ENCODE results near the gene ABCF2.

GRCh38 chr7:151233804-151234203 lies 6.8 kb upstream of the ABCF2 start:
- no peak for TF ChIP-seq CTCF (conservative IDR thresholded peaks at IDR 0.05; ENCODE audit: low read depth, low read length)
- TF ChIP-seq EZH2 (IDR thresholded peaks at IDR 0.05; ENCODE audit: borderline replicate concordance, low read depth, low read length, poor library complexity, severe bottlenecking): no peak

All from A673 (cell line).